Prostate gland (tissue), 2 donors: ENCODE data around the gene GRAMD4.

Source experiments
- POLR2A ChIP-seq: fragments of 450-650 bp; IDR thresholded peaks from one replicate; pipeline ENCODE4 v1.6.1; 2016; ENCODE audit warnings: antibody characterized with exemption, mild to moderate bottlenecking
- TF ChIP-seq, protein P1 (sequence below), 4 experiments: fragments of 200-600 bp in 2 of 4; fragments of 450-650 bp in 2 of 4; sonication (generic) in 2 of 4; IDR thresholded peaks; 1 replicate in 3 of 4; 2 replicates in 1 of 4; pipeline ENCODE4 v1.5.1; 2016 to 2019; ENCODE audit warnings: antibody characterized with exemption in 4 of 4, mild to moderate bottlenecking in 2 of 4, moderate library complexity in 2 of 4

- TF ChIP-seq POLR2A = no peak
- TF ChIP-seq, protein P1, sequence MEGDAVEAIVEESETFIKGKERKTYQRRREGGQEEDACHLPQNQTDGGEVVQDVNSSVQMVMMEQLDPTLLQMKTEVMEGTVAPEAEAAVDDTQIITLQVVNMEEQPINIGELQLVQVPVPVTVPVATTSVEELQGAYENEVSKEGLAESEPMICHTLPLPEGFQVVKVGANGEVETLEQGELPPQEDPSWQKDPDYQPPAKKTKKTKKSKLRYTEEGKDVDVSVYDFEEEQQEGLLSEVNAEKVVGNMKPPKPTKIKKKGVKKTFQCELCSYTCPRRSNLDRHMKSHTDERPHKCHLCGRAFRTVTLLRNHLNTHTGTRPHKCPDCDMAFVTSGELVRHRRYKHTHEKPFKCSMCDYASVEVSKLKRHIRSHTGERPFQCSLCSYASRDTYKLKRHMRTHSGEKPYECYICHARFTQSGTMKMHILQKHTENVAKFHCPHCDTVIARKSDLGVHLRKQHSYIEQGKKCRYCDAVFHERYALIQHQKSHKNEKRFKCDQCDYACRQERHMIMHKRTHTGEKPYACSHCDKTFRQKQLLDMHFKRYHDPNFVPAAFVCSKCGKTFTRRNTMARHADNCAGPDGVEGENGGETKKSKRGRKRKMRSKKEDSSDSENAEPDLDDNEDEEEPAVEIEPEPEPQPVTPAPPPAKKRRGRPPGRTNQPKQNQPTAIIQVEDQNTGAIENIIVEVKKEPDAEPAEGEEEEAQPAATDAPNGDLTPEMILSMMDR (IDR thresholded peaks at IDR 0.05) = no peak
These were observed 47.9 kb downstream of the GRAMD4 start for GRCh38 chr22:46668116-46668515.
